Activated CD4-positive, alpha-beta T cell treated with anti-CD3 and anti-CD28 coated beads for 1 hour (primary cell): Measurements from ENCODE around the gene SIL1.
"Not testable (repeated sequence)": the region's sequence is repeated elsewhere in the genome, so short reads cannot be mapped to it uniquely, and the experiment has no call there.

Source experiments
- DNase-seq: peaks from one replicate; pipeline ENCODE4 v3.0.0-alpha.2; 2020

SIL1 gene

DNA sequence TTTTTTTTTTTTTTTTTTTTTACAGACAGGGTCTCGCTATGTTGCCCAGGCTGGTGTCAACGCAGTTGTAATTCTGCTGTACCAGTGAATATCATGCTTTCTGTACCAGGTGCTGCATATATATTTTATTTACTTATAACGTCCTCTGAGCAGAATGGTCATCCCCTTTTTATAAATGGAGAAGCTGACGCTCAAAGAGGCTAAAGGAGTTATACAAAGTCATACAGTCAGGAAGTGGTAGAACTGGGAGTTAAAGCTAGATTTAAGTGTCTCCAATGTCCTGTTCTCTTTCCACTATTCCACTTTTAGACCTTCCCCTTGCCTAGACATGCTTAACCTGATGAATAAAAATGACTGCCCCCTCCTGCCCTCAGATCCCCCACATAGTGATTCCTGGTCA, 1.2 kb upstream of the SIL1 start:
- no peak for DNase-seq

DNA sequence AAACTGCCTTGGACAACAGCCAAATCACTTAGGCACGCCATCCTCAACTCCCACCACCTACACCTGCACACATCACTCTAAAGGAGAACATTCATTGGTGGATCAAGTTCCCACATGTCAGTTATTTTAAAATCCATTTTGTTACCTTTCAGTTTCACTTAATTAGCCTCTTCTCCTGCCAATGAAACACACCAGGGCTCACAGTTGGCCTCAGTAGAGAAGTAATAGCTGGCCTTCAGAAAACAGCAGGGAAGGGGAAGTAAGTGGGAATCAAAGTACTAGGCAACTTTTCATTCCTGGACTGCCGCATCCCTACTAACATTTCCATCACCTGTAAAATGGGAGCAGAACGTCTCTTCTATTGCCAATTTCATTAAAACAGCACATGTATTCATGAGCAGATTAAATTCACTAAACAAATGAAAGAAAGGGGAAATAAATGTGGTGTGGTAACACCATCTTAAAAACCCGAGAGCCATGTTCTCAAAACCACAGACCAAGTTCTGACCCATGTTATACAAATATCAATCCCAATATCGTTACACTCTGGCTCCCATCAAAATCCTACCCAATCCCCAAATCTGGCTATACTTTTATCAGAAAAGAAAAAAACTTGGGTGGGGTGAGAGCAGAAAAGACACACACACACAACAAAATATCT, 1.7 kb downstream of the SIL1 start:
- no peak for DNase-seq

DNA sequence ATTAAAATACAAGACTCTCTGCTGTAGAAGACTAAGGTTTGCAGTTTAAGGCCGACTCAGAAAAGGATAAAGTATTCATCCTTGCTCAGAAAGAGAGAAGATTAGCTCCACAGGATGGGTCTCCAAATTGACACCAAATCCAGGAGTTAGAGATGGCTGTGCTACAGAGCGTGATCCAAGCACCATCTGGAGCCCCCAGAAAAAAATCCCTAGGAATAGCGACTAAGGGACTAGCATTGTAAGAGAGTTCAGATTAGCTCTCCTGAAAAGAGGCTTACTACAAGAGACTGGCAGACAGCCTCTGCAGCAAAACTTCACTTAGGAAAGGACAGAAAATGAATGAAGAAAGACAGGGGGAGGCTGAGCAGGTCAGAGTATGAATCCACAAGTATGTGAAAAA, 3.7 kb downstream of the SIL1 start:
- no peak for DNase-seq

DNA sequence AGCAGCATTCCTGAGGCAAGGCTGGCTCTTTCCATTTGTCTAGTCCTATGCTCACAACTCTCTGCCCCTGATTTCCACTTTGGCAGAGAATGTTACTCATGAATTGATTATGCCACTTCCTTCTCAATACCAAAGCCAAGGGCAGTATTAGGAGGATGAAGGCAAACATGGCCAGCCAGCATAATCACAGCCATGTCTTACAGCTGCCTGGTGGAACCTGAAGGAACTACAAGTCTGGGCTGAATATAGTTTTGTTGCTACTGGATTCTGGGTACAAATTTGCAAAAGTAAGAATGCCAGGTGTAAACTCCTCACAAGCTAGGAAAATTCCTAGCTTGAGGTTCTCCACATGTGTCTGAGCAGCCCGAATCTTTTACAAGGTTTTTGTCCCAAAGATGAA, 4.2 kb downstream of the SIL1 start:
- no peak for DNase-seq

DNA sequence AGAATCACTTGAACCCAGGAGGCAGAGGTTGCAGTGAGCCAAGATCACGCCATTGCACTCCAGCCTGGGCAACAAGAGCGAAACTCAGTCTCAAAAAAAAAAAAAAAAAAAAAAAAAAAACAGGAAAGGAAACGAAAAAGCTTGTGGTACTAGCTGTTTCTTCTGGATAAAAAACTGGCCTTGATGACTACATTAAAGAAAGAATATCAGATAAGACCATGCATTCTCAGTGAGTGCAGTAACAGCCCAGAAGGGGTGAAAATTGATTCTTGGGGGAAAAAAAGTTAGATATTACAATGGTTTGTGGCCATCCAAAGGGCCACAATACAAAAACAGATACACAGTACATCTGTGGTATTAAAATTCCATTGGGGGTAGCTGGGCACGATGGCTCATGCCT, 5.3 kb downstream of the SIL1 start:
- not testable (repeated sequence) for DNase-seq

DNA sequence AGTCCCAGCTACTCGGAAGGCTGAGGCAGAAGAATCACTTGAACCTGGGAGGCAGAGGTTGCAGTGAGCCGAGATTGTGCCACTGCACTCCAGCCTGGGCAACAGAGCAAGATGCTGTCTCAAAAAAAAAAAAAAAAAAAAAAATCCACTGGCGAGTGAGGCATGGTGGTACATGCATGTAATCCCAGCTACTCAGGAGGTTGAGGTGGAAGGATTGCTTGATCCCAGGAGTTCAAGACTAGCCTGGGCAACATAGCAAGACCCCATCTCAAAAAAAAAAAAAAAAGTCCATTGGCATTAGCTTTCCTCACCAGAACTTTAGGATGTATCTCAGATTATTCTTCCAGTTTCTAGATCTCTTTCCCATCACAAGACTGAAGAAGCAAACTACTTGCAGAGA, 6.2 kb downstream of the SIL1 start:
- DNase-seq: not testable (repeated sequence)

DNA sequence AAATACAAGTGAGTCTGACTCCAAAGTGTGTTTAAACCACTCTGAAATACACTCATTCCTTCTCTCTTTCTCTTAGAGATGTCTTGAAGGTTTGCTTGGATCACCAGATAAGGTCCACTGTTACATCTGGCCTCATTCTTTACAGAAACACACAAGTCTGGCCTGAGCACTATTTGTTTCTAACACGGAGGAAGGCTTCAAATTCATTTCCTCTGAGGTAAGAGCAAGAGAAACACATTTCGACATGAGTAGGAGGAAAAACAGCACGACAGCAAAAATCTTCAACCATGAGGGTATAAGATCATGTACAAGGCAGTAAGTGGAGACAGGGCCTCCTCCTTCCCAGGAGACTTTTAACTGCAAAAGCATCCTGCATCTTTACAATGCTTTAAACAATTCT, 8.0 kb downstream of the SIL1 start:
- DNase-seq: no peak

DNA sequence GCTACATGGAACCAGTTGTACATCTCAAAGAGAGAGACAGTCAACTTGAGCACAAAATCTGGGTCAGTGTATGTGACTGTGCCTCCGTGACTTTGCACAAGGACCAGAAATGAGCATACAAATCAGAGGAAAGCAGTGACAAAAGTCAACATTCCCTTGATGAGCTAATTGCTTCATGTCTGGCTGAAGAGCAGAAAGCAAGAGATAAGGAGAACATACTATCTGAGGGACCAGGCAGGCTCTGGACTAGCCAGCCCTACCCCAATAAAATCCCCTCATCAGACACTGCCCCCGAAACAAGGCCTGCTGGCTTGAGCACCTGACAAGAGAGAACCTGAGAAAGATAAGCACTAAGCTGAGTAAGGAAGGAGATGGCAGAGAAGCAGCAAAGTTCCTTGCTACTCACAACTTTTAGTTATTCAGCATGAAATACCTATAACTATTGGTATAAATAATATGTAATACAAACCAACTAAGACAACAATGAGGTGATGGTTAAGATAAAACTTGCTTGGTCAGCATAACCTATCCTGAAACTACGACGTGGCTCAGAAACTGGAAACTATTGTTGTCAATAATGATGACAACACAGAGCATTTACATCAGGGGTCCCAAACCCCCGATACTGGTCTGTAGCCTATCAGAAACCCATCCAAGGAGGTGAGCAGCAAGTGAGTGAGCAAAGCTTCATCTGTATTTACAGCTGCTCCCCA, 9.5 kb downstream of the SIL1 start:
- no peak for DNase-seq

DNA sequence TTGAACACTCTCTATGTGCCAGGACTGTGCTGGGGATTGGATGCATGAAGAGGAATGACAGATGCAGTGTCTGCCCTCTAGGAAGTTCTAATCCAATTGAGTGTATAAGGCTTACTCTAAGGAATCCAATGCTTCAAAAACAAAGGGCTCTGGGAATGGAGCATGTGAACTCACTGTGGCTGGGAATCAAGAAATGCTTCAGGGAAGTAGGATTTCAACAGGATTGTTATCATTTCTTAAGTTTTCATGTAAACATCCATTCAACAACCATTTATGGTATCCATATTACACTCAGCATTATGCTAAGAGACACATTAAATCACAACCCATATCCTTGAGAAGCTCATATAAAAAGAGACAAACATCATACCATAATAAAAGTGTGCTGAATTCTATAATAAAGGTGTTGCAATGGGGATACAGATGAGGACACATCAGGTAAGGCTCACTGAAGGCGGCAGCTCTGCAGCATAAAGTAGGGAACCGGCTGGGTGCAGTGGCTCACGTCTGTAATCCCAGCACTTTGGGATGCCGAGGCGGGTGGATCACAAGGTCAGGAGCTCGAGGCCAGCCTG, 11.3 kb downstream of the SIL1 start:
- no peak for DNase-seq

DNA sequence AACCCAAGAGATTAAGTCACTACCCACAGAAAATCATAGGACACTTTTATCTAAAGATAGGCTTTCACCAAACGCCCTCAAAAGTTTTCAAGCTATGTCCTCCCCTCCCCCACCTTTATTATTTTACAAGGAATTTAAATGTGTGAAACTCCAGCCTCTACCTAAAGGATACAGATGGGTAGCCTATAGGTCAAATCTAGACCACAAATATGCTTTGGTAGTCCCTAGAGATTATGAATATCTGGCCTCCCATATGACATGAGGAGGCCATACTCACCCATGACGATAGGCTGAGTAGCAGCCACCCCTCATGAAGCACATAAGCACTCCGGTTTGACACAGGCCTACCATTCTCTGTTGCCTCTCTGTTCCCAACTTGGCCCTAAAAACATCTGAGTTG, 11.9 kb downstream of the SIL1 start:
- no peak for DNase-seq

DNA sequence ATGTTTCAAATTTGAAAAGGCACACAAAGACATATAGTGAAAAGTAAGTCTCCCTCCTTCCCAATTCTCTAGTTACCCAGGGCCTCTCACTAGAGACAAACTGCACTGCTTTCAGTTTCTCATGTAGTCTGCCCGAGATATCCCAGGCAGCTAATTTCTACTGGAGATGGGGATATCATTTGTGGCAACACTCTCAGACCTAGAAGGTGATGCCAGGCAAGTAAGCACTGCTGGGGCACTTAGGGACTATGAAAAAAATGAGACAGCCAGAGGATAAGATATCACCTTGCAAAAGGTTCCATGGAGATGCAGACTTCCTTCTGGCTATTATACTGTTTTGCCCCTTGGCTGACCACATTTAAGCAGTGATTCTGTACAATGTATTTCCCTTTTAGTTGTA, 12.6 kb downstream of the SIL1 start:
- DNase-seq: no peak

DNA sequence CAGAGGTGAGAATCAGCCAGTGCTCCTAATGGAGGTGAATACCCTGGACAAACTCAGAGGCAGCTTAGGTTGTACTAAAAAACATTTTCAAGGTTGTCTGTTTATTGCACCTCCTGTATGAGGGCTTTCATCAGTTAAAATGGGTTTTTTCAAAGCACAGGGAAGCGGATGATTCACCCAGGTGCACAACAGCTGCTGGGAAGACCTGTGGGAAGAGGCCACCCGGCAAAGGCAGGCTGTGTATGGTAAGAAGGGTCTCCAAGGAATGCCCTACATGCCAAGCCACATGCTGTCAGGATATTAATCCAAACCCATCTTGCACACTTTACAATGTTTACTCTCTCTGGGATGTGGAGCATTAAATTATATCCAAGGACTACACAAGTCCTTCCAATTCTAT, 14.7 kb downstream of the SIL1 start:
- DNase-seq: no peak

DNA sequence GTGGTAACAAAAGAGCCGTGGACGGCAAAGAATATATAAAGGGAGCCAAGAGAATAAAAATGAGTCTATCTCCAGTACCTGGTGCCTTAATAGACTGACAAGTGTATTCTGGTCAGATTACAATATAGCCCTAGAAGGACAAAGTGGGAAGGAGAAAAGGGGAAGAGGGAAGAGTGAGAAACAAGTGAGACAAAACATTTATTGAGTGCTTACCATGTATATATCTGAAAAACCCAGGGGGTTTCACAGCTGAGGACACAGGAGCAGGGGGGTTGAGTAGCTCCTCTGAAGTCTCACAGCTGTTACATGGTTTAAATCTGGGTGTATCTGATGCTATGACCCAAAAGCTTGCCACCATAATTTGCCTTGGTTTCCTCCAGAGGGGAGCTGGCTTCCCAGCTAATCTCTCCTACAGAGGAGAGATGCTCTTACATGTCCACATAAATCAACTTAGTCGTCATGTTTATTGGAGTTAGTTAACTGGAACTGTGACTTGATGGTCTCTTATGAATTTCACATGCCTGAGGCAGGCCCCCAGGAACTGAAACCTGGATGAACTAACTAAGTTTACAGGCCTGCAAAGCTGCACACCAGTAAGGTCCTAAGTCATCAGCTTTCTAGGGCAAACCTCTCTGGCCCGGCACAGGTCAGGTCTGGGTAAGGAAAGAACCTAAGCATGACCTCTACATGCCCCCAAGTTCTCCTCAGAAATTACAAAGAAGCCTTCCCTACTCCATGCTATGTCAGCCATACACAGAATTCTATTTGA, 15.5 kb downstream of the SIL1 start:
- DNase-seq: no peak

DNA sequence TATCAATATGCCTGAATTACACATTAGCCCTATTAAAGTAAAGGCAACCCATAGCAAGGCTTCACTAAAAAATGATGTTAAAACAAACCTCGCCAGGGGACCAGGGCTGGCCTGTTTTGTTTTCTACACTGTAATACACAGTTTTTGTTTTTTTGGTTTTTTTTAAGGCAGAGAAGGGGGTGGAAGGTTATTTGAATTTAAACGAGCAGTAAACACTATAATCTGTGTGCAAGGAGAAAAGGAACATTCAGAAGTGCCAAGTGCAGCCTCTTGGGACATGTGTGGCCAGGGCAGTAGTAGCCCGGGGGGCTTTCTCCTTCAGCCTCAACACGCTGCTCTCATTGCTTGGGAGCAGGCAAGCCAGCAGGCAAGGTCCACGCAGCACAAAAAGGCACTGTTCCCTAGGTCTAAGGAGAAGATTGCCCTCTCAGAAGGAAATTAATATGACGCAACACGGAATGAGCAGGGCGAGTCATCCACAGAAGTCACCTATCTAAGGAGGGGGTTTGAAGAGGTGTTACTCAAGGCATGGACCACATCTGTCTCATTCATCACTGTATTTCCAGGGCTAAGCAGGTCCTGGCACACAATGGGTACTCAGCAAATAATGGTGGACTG, 16.2 kb downstream of the SIL1 start:
- no peak for DNase-seq

DNA sequence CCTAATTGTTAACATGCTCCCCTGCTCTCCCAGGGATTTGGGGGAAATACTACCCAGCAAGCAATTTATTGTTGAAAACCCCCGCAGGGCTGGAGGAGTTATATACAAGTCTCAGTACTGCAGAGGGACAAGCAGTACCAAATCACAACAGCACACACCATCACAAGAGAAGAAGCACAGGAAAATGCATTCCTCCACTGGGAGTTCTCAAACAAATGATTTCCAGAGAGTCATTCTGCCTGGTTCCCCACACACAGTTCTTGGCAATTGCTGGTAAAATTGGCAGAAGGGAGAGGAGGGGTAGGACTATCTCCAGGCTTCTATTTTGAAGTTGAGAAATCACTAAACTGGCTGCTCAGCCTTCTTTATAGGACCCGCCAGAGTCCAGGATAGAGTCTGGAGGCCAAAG, 16.8 kb downstream of the SIL1 start:
- DNase-seq: no peak

DNA sequence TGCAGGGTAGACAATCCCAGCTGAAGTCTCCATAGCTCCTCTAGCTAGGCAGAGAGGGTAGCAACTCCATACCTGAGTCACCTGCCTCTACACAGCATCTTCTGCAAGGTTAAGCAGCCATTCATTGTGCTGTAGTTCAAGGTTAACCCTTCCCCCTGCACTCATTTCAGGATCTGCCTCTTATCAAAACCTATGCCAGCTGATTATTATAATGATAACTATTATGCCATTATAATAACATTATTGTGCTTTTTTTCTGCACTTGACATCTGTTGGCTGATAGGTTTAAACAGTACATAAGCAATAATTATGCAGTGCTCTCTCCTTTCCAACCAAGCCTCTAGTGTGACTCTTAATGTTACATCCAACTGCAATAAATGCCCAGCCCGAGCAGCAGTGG, 17.3 kb downstream of the SIL1 start:
- DNase-seq: no peak

DNA sequence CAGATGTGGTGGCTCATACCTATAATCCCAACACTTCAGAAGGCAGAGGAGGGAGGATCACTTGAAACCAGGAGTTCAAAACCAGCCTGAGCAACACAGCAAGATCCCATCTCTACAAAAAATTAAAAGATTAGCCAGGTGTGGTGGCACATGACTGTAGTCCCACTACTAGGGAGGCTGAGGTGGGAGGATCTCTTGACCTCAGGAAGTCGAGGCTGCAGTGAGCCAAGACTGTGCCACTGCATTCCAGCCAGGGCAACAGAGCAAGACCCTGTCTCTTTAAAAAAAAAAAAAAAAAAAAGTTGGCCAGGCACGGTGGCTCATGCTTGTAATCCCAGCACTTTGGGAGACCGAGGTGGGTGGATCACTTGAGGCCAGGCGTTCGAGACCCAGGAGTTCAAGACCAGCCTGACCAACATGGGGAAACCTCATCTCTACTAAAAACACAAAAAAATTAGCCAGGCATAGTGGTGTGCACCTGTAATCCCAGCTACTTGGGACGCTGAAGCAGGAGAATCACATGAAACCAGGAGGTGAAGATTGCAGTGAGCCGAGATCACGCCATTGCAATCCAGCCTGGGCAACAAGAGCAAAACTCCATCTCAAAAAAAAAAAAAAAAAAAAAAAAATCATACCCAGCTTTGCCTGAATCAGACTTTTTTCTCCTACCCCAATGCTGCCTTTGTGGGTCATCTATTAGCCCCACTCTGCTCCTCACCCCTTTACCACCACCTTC, 18.2 kb downstream of the SIL1 start:
- not testable (repeated sequence) for DNase-seq

DNA sequence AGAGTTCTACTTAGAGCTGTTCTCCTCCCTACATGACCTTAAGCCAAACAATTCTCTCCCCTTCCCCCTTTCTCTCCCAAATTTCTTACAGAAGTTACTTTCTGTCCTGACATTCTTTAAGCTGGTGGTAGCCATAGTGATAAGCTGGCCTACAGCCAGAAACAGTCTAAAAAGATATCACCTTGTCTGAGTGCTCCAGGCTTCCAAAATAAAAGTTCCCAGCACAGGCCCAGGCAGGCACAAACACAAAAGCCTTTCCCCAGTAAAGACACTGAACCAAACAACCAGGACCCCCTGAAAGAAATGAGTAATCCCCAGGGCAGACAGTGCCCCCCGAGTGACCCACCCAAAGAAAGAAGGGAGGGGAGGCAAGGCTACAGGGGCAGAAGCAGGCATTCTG, 19.2 kb downstream of the SIL1 start:
- DNase-seq: no peak

DNA sequence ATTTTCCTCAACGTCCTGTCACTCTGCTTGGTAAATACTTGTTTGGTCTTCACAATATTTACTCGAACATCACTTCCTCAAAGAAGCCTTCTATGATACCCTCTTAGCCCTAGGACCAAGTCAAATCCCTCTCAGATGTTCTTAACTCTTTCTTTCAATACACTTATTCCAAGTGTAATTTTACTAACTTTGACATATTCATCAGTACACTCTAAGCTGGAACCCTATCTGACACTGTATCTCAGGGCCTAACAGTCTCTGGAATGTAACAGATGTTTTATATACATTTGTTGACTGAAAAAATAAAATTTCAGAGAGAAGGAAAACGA, 19.6 kb downstream of the SIL1 start:
- no peak for DNase-seq

DNA sequence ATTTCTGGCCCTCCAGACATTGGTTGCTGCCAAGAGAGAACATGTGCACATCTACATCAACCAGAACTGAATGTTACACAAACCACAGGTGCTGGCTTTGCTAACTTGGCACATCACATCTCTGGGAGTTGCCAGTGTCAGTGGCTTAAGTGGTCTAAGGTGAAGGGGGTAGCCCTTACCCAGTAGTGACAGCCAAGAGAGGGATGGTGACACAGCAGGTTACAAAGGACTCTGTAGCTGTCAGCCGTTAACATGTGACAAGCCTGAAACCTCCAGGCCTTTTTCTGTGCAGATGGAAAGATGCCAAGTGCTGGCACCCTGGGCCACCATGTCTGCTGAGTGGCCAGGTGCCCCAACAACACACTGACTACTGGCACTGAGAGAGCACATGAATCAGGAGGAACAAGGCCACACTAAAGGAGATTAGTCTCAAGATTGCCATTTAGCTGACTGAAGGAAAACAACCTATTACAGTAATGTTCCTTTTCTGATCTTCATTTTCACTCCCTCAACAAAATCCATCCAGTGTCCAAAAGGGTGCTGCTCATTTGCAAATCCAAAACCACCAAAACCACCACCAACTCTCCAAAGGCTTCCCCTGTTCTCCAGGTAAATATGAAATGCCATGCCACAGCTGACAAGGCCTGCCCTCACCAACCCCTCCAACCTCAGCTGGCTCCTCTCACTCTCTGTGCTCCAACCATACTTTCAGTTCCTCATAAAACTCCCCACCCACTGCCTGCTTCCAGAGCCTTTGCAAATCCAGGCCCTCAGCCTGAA, 20.2 kb downstream of the SIL1 start:
- DNase-seq: no peak

DNA sequence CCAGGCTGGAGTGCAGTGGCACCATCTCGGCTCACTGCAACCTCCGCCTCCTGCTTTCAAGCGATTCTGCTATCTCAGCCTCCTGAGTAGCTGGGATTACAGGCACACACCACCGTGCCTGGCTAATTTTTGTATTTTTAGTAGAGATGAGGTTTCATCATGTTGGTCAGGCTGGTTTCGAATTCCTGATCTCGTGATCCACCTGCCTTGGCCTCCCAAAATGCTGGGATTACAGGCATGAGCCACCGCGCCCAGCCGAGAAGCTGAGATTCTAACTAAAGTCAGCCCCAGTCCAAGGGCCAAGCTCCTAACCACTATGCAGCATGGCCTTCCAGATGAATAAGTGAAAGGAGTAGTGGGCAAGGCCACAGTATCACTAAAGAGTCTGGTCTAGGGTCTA, 20.9 kb downstream of the SIL1 start:
- DNase-seq: not testable (repeated sequence)

DNA sequence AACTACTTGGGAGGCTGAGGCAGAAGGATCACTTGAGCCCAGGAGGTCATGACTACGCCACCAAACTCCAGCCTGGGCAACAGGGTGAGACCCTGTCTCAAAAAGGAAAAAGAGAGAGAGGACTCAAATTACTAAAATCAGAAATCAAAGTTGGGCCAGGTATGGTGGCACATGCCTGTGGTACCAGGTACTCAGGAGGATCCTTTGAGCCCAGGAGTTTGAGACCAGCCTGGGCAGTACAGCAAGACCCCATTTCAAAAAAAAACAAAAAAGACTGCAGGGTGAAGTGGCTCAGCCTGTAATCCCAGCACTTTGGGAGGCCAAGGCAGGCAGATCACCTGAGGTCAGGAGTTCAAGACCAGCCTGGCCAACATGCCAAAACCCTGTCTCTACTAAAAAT, 23.8 kb downstream of the SIL1 start:
- not testable (repeated sequence) for DNase-seq
